B cell (primary cell): ENCODE results near the gene PSAP.

Experiments
- CTCF ChIP-seq: fragments of 200-600 bp; IDR thresholded peaks from one replicate; pipeline ENCODE4 v1.8.0; 2022; ENCODE audit warnings: antibody characterized with exemption, mild to moderate bottlenecking
- EZH2 ChIP-seq: IDR thresholded peaks from 2 replicates; pipeline ENCODE4 v1.6.1; 2012; ENCODE audit warnings: borderline replicate concordance, low read depth, mild to moderate bottlenecking, moderate library complexity, low read length; ENCODE audit not compliant: insufficient read depth, poor library complexity, severe bottlenecking

- TF ChIP-seq CTCF (no peak), EZH2 (no peak)
These were observed 80.8 kb downstream of the PSAP start for GRCh38 chr10:71770255-71770654.
